ENCODE data around the gene UBE2J1. TPM values are rescaled to one million over a fixed set of nuclear protein-coding genes. Genes with fewer than 3 reads are reported as not detected.

Gene UBE2J1
- total RNA-seq, 1 experiment from 2014 or later, result 23.3 TPM

DNA sequence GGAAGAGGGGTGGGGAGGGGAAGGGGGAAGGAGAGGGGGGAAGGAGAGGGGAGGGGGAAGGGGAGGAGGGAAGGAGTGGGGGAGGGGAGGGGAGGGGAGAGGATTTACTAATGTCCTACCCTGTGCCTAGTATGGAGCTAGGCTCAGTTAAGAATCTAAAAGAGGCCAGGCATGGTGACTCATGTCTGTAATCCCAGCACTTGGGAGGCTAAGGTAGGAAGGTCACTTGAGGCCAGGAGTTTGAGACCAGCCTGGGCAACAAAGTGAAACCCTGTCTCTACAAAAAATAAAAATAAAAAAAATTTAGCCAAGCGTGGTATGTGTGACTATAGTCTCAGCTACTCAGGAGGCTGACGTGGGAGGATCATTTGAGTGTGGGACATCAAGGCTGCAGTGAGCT is 13.0 kb downstream of the UBE2J1 start:
- RAD21 ChIA-PET (ENCODE audit: low non-redundant PET in 1 of 2, low total read pairs in 2 of 2, uncharacterized antibody in 2 of 2, unreplicated experiment in 2 of 2), result no interaction called here
- H3K9me2 ChIP-seq (ENCODE audit: insufficient read depth), result no peaks in the 10 kb centered on the region
- peaks cover 12% of the 10 kb centered on the region for H3K79me2 ChIP-seq (ENCODE audit: insufficient read depth, low read length)
- H3K27me3 ChIP-seq (ENCODE audit: insufficient read depth, low read length), result no peaks in the 10 kb centered on the region
- no peak overlapping the region for H3K9ac ChIP-seq (ENCODE audit: low read length)
- POLR2A ChIA-PET, result interaction anchor here (1.2 kb wide), 1 partner anchor 15 kb away, joined by 3 read pairs; no protein-coding TSS in a partner anchor
- H4K20me1 ChIP-seq (ENCODE audit: insufficient read depth), result 0 out of 2 replicates have a peak, but pooled peaks cover under 1% of the 10 kb centered on the region
- intact Hi-C loops (cut with micrococcal nuclease), result no loop called here
- no TSS peak for BruUV-seq (replicated peaks)
- no peaks in the 10 kb centered on the region for H3K9me3 ChIP-seq (ENCODE audit: control insufficient read depth in 1 of 2, insufficient read depth in 1 of 2, low read depth in 1 of 2, low read length in 2 of 2)
- DNase-seq (ENCODE audit: low read depth, low spot score), result no peak
- H3K27ac ChIP-seq (ENCODE audit: low read depth, low read length), result no peak overlapping the region
- peak; percentile 60 for ATAC-seq
- peak overlapping the region; percentile 24; the same call in 1 of the 2 replicates for H3K4me2 ChIP-seq (ENCODE audit: low read length)
- H3K4me1 ChIP-seq (ENCODE audit: control insufficient read depth in 1 of 2, insufficient read depth in 2 of 2, low read length in 2 of 2), result peaks cover 3 to 9% of the 10 kb centered on the region in 2 experiments; a peak in 3 of 4 replicates
- no peak overlapping the region for H2AFZ ChIP-seq (ENCODE audit: low read depth, low read length, poor library complexity, severe bottlenecking)
- CTCF ChIA-PET, result no interaction called here
- no peak for TF ChIP-seq POLR2A (IDR thresholded peaks at IDR 0.05; ENCODE audit: borderline replicate concordance, extremely low read depth, insufficient read depth, insufficient read length)
- H3K36me3 ChIP-seq (ENCODE audit: control insufficient read depth in 1 of 2, insufficient read depth in 2 of 2, low read length in 2 of 2), result peaks cover 3 to 5% of the 10 kb centered on the region in 2 experiments; a peak in 2 of 4 replicates
- no peak overlapping the region for H3K4me3 ChIP-seq (replicated peaks in 1 of 2; ENCODE audit: low read depth in 1 of 2, low read length in 2 of 2)

DNA sequence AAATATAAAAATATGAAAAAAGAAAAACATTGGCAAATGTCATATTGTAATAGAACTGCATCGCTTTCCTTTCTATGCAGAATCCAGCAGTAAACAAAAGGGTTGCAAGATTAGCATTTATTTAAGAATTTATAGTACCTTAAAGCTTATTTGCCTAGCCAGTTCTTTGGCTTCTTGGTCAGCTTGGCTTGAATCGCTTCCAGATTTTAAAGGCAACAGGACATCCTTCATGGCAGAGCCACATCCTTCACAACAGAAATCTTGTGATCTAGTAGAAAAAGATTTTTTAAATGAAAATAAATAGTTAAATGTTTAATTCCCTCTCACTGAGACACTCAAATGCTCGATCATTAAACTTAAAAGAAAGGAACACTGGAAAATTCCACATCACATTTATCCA is 17.4 kb downstream of the UBE2J1 start:
- ChIA-PET RAD21 (ENCODE audit: low non-redundant PET in 1 of 2, low total read pairs in 2 of 2, uncharacterized antibody in 2 of 2, unreplicated experiment in 2 of 2) (no interaction called here), POLR2A (no interaction called here), CTCF (interaction anchor here (2.0 kb wide), 1 partner anchor 37 kb away, joined by 4 read pairs; no protein-coding TSS in a partner anchor)
- Histone ChIP-seq H3K9me2 (ENCODE audit: insufficient read depth) (no peaks in the 10 kb centered on the region), H3K9ac (ENCODE audit: low read length) (no peak overlapping the region), H3K4me2 (ENCODE audit: low read length) (no peak overlapping the region), H3K27ac (ENCODE audit: low read depth, low read length) (no peak overlapping the region), H3K79me2 (ENCODE audit: insufficient read depth, low read length) (no peaks in the 10 kb centered on the region), H3K4me3 (replicated peaks in 1 of 2; ENCODE audit: low read depth in 1 of 2, low read length in 2 of 2) (no peak overlapping the region), H3K27me3 (ENCODE audit: insufficient read depth, low read length) (no peaks in the 10 kb centered on the region), H3K4me1 (ENCODE audit: control insufficient read depth in 1 of 2, insufficient read depth in 2 of 2, low read length in 2 of 2) (peaks cover 3 to 6% of the 10 kb centered on the region in 2 experiments; a peak in 3 of 4 replicates), H3K9me3 (ENCODE audit: control insufficient read depth in 1 of 2, insufficient read depth in 1 of 2, low read depth in 1 of 2, low read length in 2 of 2) (no peaks in the 10 kb centered on the region), H4K20me1 (ENCODE audit: insufficient read depth) (no peaks in the 10 kb centered on the region), H3K36me3 (ENCODE audit: control insufficient read depth in 1 of 2, insufficient read depth in 2 of 2, low read length in 2 of 2) (peaks cover 0 to 5% of the 10 kb centered on the region in 2 experiments; a peak in 3 of 4 replicates), H2AFZ (ENCODE audit: low read depth, low read length, poor library complexity, severe bottlenecking) (no peak overlapping the region)
- intact Hi-C loops (cut with micrococcal nuclease), result no loop called here
- no peak for ATAC-seq
- no peak for DNase-seq (ENCODE audit: low read depth, low spot score)
- no peak for TF ChIP-seq EZH2 (IDR thresholded peaks at IDR 0.05)
- TF ChIP-seq ELF1 (IDR thresholded peaks at IDR 0.05; ENCODE audit: borderline replicate concordance, low read depth), result no peak
- no peak for TF ChIP-seq FOSL1 (IDR thresholded peaks at IDR 0.05; ENCODE audit: low read depth)
- no peak for TF ChIP-seq CTCF (IDR thresholded peaks at IDR 0.05 in 2 of 3, conservative IDR thresholded peaks at IDR 0.05 in 1 of 3; ENCODE audit: borderline replicate concordance in 1 of 3, insufficient read depth in 1 of 3, low read depth in 2 of 3, low read length in 2 of 3)
- no peak for TF ChIP-seq ZNF274 (IDR thresholded peaks at IDR 0.05; ENCODE audit: low read depth, low read length)
- TF ChIP-seq POLR2AphosphoS5 (IDR thresholded peaks at IDR 0.05; ENCODE audit: low read depth, low read length), result no peak
- TF ChIP-seq ZFX (IDR thresholded peaks at IDR 0.05), result no peak
- no peak for TF ChIP-seq TCF7L2 (IDR thresholded peaks at IDR 0.05; ENCODE audit: borderline replicate concordance, extremely low read depth, insufficient read depth, insufficient read length)
- no peak for TF ChIP-seq ATF3 (IDR thresholded peaks at IDR 0.05)
- no peak for TF ChIP-seq SP1 (IDR thresholded peaks at IDR 0.05; ENCODE audit: low read depth)
- TF ChIP-seq SIN3A (IDR thresholded peaks at IDR 0.05; ENCODE audit: low read depth), result no peak
- TF ChIP-seq, protein P1, sequence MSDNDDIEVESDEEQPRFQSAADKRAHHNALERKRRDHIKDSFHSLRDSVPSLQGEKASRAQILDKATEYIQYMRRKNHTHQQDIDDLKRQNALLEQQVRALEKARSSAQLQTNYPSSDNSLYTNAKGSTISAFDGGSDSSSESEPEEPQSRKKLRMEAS (IDR thresholded peaks at IDR 0.05), result no peak
- TF ChIP-seq RAD21 (IDR thresholded peaks at IDR 0.05; ENCODE audit: low read depth), result no peak
- TF ChIP-seq CEBPB (IDR thresholded peaks at IDR 0.05; ENCODE audit: low read depth), result no peak
- no peak for TF ChIP-seq SRF (IDR thresholded peaks at IDR 0.05; ENCODE audit: low read depth)
- TF ChIP-seq JUND (IDR thresholded peaks at IDR 0.05), result no peak
- BruUV-seq (replicated peaks), result no TSS peak
